ENCODE data around the gene ZNF280D.

ZNF280D gene

DNA sequence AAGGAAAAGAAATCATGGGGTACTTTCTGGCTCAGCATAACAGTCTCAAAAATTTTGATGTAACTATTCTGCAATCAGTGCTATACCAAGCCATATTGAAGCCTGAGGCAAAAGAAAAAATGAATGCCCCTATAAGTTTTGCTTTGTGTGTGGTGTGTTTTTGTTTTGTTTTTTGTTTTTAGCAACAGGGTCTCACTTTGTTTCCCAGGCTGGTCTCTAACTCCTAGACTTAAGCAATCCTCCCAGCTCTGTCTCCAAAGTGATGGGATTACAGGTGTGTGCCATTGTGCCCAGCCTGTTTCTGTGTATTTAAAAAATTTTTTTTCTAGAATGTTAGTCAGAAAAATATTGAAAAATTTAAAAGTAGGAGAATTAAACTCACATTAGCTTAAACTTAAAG lies 93.2 kb downstream of the ZNF280D start:
- no peak for DNase-seq (ENCODE audit: low read depth in 2 of 2)

DNA sequence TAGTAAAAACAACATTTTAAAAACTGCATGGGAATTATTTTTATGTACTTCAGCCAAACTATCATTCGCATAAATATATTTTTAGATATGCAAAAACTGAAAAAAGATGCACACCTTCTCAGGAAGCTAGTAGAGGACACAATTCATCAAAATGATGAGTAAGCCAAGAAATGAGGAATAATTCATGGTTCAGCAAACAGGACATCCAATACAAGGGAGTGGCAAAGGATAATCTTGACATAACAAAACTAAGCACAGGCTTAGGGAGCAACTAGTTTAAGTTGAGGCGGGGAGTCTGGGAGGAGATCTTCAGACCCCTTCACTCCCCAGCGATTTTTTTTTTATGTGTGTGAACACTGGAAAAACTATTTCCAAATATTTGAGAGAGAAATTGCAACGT lies 93.7 kb downstream of the ZNF280D start:
- DNase-seq (ENCODE audit: low read depth in 2 of 2), result no peak

DNA sequence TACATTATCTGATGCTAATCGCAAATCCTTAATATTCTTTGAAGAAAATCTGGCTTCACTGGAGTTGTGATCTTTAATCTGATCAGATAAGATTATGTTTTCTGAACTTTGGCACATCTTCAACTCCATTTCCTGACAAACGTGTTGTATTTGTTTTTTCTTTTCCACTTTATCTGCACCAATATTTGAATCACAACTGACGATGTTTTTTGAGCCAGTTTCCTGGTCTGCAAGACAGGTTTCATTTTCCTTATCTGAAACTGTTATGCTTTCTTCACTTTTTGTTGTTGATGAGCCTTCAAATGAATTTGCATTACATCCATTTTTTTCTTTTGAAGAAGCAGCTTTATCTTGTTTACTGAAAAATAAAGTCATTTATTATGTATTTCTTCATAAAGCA lies 101.5 kb downstream of the ZNF280D start:
- no peak for DNase-seq (ENCODE audit: low read depth in 2 of 2)

DNA sequence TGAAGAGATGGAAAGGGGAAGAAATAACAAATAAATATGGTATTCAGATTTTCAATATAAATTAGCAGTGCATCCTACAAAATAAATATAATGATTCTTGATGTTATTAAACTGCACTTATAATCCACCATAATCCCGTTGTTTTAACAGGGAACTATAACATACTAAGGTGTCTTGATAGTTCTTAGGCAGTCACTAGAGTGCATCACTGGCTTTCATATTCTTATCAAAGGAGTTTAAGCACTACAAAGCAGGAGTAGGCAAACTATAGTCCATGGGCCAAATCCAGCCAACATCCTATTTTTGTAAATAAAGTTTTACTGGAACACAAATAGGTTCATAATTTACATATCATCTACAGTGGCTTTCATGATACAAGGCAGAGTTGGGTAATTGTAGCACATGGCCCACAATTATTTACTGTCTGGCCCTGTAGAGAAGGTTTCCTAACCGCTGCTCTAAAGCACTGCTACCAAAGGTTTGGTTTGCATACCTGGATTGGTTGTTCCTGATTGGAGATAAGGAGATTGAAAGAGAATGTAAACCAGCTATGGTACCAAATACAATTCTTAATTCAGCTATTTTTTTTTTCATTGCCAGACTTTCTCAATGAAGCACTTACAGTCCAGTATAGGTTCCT lies 104.3 kb downstream of the ZNF280D start:
- no peak for DNase-seq (ENCODE audit: low read depth in 2 of 2)

DNA sequence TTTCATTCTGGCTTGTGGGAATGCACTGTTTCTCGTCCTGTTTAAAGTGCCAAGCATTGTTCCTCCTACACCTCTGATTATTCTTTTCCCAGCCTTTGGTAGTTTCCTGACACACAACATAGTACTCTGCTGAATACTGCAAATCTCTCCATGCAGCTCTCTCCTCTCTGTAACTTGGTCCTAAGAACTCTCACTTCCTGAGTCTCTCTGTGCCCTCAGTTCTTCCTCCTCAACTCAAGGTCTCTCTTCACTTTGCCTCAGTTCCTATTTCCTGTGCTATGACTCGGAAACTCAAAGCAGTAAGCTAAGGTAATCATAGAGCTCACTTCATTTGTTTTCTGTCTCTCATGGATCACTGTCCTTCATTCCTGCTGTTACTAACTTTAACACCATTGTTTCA lies 113.4 kb downstream of the ZNF280D start:
- DNase-seq (ENCODE audit: low read depth in 2 of 2), result no peak

DNA sequence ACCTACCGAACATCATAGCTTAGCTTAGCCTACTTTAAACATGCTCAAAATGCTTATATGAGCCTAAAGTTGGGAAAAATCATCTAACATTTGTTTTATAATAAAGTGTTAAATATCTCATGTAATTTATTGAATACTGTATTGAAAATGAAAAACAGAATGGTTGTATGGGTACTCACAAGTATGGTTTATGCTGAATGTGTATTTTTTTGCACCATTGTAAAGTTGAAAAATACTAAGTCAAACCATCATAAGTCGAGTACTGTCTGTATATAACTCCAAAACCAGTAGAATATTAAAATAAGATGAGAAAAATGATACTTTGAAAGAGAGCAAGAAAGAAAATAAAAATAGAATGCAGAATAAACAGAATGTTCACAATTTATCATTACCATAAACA lies 115.7 kb downstream of the ZNF280D start:
- no peak for DNase-seq (ENCODE audit: low read depth in 2 of 2)

DNA sequence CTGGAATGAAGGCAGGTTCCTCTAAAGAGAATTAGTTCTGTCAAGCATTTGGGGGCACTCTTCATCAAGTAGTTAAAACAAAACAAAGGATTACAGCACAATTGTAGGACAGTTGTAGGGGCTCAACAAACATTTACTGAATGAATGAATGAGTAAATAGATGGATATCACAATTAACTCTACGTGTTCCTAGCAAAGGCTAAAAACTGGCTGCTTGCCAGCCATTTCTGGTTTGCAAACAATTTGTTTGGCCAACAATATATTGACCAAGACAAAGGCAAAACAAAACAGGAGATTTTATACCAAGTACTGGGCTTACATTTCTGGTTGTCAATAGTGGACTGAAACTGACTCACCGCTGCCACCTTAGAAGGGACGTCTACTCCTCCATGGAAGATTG lies 116.8 kb downstream of the ZNF280D start:
- DNase-seq (ENCODE audit: low read depth in 2 of 2), result no peak

DNA sequence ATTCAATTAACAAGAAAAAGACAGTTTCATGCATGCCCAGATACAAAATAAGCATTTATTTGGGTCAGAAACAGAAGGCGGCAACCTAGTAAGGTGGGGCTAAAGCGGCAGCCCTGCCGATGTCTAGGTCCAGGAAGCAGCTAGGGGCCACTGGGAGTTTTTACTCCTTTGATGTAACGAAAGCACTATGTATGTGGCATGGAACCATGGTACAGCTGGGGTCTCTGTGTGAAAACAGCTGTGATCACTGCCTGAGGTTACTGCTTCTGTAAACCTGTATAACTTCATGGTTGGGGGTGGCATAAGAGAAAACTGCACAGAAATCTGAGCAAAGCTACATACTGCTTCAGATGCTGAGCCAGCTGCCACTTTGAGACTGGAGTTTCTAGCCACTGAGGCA lies 119.5 kb downstream of the ZNF280D start:
- no peak for DNase-seq (ENCODE audit: low read depth in 2 of 2)

DNA sequence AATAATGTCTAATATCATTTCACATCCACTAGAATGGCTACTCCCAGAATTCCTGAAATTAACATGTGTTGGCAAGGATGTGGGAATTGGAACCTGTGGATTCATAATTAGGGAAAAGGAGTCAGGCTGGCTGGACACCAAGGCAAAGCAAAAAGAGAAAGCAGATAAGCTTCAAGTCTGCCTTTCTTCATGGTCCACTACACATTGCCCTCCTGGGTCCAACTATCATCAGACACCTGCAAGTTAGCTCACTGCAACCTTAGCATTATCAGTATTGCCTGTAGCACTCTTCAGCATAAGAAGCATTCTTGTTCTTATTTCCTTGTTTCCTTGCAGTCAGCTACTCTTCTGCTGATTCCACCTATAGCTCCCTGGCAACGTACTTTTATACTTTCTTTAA lies 124.3 kb downstream of the ZNF280D start:
- DNase-seq (ENCODE audit: low read depth in 2 of 2), result no peak

DNA sequence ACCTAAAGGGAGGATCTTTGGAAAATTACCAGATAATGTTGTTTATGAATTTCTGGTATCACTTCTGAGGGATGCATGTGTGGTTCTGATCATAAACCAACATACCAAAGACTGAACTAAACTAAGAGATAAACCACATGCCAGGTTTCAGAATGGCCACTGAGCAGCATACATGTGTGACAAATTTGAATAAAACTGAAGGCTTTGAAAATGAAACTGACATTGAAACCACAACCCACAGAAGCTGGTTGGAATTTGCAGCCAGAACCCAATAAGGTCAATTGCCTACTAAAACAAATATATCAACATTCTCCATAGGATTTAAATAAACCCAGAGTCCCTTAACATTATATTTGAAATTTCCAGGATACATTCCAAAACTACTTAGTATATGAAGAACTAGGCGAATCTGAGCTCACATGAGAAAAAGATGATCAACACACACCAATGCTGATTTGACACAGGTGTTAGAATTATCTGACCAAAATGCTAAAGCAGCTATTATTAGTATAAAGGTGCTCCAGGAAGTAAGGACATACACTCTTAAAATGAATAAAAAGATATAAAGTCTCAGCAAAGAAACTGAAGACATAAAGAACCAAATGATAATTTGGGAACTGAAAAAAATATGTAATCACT lies 125.0 kb downstream of the ZNF280D start:
- no peak for DNase-seq (ENCODE audit: low read depth in 2 of 2)

DNA sequence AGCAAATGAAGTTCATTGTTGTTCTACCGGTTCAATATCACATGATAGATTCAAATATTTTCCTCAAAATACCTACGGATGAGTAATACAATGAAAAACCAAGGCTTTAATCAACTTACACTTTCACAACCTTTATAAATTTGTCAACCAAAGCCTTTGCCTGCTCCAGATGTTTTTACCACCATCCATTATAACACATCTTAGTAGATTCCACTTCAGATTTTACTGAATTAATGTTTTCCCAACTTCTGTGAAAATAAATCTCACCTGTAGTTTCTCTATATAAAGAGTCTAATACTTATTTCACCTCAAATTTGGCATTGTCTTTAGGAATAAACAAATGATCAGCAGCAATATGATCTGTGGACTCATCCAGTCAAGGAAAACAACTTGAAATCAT lies 131.1 kb downstream of the ZNF280D start:
- no peak for DNase-seq (ENCODE audit: low read depth in 2 of 2)

DNA sequence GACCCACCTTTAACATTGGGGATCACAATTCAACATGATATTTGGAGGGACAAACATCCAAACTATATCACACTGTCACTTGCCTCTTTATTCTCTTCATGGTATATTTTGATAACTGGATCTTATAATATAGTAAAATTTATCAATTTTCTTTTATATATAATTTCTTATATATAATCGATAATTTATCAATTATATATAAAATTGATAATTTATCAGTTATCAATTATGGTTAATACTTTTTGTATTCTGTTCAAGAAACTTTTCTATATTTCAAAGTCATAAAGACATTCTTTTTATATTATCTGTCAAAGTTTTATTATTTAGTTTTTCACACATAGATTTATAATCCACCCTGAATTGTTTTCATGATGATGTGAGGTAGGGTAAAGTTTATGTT lies 132.9 kb downstream of the ZNF280D start:
- no peak for DNase-seq (ENCODE audit: low read depth in 2 of 2)

DNA sequence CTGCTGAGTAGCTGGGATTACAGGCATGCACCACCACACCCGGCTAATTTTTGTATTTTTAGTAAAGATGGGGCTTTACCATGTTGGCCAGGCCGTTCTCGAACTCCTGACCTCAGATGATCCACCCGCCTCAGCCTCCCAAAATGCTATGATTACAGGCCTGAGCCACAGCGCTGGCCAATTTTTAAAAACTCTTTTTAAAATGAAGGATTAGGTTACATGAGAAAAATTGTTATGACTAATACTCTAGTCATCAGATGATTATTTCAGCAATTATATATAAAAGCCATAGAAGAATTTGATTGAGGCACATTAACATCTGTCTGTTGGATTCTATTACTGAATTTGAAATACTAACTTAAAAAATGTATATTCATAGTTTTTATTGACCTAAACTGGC lies 134.3 kb downstream of the ZNF280D start:
- no peak for DNase-seq (ENCODE audit: low read depth in 2 of 2)

DNA sequence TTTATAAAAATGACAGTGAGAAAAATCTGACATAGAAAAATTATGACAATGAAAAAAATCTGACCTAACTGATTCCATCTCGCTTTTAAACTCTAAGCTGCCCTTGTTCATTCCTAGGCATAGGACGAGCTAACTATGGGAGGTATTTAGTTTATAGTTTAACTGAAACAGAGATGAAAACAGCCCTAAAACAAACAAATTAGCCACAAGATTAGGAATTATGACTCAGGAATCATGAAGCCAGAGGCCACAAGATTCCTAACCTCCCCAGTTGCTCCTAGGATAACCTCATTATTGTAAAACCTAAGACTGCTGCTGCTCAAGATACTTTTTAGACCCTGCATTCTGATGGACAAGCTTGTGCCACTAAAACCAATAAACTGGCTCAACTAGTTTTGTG lies 145.6 kb downstream of the ZNF280D start:
- DNase-seq (ENCODE audit: low read depth in 2 of 2), result no peak

DNA sequence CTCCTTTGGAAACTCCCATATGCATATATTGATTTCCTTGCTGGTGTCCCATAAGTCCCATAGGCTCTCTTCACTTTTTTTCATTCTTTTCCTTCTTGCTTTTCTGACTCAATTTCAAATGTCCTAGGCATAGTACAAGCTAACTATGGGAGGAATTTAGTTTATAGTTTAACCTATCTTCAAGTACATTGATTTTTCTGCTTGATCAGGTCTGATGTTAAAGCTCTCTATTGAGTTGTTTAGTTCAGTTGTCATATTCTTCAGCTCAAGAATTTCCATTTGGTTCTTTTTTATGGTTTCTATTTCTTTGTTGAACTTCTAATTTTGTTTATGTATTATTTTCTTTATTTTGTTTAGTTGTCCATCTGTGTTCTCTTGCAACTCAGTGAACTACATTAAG lies 147.1 kb downstream of the ZNF280D start:
- no peak for DNase-seq (ENCODE audit: low read depth in 2 of 2)

DNA sequence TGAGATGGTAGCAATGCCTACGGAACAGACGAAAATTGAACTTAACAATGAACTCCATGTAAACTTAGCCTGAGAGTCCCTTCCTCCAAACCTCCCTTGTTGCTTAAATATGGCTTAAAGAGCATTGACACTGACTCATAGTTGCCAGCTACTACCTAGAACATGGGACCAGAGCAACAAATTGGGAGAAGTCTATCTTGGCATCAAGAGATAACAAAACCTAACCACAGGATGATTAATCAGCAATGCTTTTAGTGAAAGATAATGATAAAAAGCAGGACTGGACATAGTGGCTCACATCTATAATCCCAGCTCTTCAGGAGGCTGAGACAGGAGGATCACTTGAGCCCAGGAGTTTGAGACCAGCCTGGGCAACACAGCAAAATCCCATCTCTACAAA lies 150.5 kb downstream of the ZNF280D start:
- DNase-seq (ENCODE audit: low read depth in 2 of 2), result no peak
